Measurements from ENCODE around the gene GFOD1.

GFOD1 gene

GRCh38 chr6:13319891-13320564 lies 167.4 kb downstream of the GFOD1 start:
- no peak for DNase-seq (ENCODE audit: low read depth in 2 of 2)

- no peak for DNase-seq (ENCODE audit: low read depth in 2 of 2)
Measured at GRCh38 chr6:13318821-13319220, 168.6 kb downstream of the GFOD1 start.

- DNase-seq (ENCODE audit: low read depth in 2 of 2) = no peak
Measured at GRCh38 chr6:13315896-13316295, 171.5 kb downstream of the GFOD1 start.

- no peak for DNase-seq (ENCODE audit: low read depth in 2 of 2)
Measured at GRCh38 chr6:13314806-13315205, 172.6 kb downstream of the GFOD1 start.

GRCh38 chr6:13311155-13311554 lies 176.2 kb downstream of the GFOD1 start:
- DNase-seq (ENCODE audit: low read depth in 2 of 2) = no peak

- no peak for DNase-seq (ENCODE audit: low read depth in 2 of 2)
Measured at GRCh38 chr6:13308332-13308731, 179.1 kb downstream of the GFOD1 start.
